Gastroesophageal sphincter (tissue), 4 donors: Measurements from ENCODE around the gene EPS8L1. TPM values are rescaled to one million over a fixed set of nuclear protein-coding genes. Genes with fewer than 3 reads are reported as not detected.

Experiments used
- ATAC-seq: fragments of 150-250 bp; one replicate; pipeline ENCODE4 v1.9.1; 2016; ENCODE audit warnings: mild to moderate bottlenecking, moderate library complexity
- H3K27ac ChIP-seq, 4 donors: fragments of 200-600 bp; sonication (generic) in 3 of 4; 1 replicate in 3 of 4; 2 replicates in 1 of 4; pipeline ENCODE4 v1.5.1; 2016 to 2019
- H3K27me3 ChIP-seq: fragments of 200-600 bp; sonication (generic); one replicate; pipeline ENCODE4 v1.5.1; 2019
- H3K36me3 ChIP-seq, 2 donors: fragments of 200-600 bp; sonication (generic); one replicate each; pipeline ENCODE4 v1.5.1; 2019; ENCODE audit warnings: control low read depth in 1 of 2
- H3K4me1 ChIP-seq, 3 donors: fragments of 200-600 bp; sonication (generic); 1 replicate in 2 of 3; 2 replicates in 1 of 3; pipeline ENCODE4 v1.5.1; 2016 to 2019; ENCODE audit warnings: control low read depth in 2 of 3
- H3K4me3 ChIP-seq, 2 donors: fragments of 200-600 bp; sonication (generic); one replicate each; pipeline ENCODE4 v1.5.1; 2019; ENCODE audit warnings: mild to moderate bottlenecking in 1 of 2, moderate library complexity in 1 of 2
- H3K9me3 ChIP-seq, 3 donors: fragments of 200-600 bp; sonication (generic); one replicate each; pipeline ENCODE4 v1.5.1; 2017 to 2019; ENCODE audit warnings: control low read depth in 2 of 3
- EP300 ChIP-seq: sonication (generic); formaldehyde crosslinking; IDR thresholded peaks from one replicate; pipeline ENCODE4 v1.6.1; 2017; ENCODE audit warnings: antibody characterized with exemption, mild to moderate bottlenecking
- POLR2A ChIP-seq, 2 donors: fragments of 450-650 bp; IDR thresholded peaks; one replicate each; pipeline ENCODE4 v1.6.1; 2017; ENCODE audit warnings: antibody characterized with exemption in 2 of 2, mild to moderate bottlenecking in 2 of 2, moderate library complexity in 1 of 2
- POLR2AphosphoS5 ChIP-seq: sonication (generic); formaldehyde crosslinking; IDR thresholded peaks from one replicate; pipeline ENCODE4 v1.6.1; 2017; ENCODE audit warnings: antibody characterized with exemption
- WGBS, 2 donors: methylation state at CpG; one replicate each; pipeline ENCODE4 v1.1.5; 2018; ENCODE audit warnings: low coverage in 1 of 2; 5-methylcytosine and 5-hydroxymethylcytosine counted together
- total RNA-seq, 4 donors: library from RNA; depleted of rRNA; stranded (reverse); fragments of >200 nt; gene quantifications; one replicate each; pipeline ENCODE4 v1.1.0, GENCODE V29; 2016
- TF ChIP-seq, protein P1 (sequence below), 4 experiments: fragments of 200-600 bp in 2 of 4; fragments of 450-650 bp in 2 of 4; sonication (generic) in 1 of 4; IDR thresholded peaks; one replicate each; pipeline ENCODE4 v1.5.1; 2017 to 2019; ENCODE audit warnings: antibody characterized with exemption in 4 of 4, mild to moderate bottlenecking in 2 of 4, moderate library complexity in 2 of 4

The EPS8L1 gene
- total RNA-seq, 4 donors from 2014 or later, result 2.2 to 10.5 (median 2.5) TPM

DNA sequence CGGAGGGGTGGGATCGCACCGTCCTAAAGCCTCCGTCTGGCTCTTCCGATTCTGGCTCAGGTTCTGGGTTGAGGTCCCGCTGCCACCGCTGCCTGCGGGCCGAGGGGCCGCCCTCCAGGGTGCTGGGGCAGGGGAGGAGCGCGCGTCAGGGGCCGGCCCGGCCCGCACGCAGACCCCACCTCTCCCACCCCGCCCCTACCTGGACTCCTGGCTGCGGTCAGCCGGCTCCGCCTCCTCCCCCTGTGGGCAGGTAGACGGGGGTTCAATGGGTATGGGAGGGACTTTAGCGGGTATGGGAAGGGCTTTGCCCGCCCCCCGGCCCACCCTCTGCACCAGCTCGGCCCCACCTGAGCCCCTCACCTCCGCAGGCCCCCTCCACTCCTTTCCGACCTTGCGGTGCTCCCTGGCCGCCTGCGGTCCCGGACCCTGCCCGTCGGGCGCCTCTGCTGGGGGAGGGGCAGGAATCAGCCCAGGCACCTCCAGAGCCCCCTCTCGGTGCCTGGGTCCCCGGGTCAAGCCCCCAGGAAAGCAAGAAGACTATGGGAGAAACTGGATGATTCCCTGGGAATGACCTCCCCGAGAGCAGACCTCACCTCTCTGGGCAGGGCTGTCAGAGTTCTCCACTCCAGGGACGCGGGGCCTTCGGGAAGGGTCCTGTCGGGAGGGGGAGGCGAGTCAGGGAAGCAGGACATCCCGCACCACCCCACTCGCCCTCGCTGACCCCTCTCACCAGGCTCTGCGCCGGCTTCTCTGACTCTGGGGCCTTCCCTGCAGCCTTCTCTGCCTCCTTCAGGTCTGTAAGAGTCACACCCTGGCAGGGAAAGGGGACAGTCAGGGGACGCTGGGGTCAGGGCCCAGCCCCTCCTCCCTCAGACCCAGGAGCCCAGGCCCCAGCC is 17.0 kb downstream of the EPS8L1 start:
- no peak for TF ChIP-seq POLR2A (IDR thresholded peaks at IDR 0.05)
- TF ChIP-seq EP300, result no peak
- TF ChIP-seq, protein P1, sequence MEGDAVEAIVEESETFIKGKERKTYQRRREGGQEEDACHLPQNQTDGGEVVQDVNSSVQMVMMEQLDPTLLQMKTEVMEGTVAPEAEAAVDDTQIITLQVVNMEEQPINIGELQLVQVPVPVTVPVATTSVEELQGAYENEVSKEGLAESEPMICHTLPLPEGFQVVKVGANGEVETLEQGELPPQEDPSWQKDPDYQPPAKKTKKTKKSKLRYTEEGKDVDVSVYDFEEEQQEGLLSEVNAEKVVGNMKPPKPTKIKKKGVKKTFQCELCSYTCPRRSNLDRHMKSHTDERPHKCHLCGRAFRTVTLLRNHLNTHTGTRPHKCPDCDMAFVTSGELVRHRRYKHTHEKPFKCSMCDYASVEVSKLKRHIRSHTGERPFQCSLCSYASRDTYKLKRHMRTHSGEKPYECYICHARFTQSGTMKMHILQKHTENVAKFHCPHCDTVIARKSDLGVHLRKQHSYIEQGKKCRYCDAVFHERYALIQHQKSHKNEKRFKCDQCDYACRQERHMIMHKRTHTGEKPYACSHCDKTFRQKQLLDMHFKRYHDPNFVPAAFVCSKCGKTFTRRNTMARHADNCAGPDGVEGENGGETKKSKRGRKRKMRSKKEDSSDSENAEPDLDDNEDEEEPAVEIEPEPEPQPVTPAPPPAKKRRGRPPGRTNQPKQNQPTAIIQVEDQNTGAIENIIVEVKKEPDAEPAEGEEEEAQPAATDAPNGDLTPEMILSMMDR (IDR thresholded peaks at IDR 0.05), result no peak
- no peak for TF ChIP-seq POLR2AphosphoS5
- WGBS, 2 donors, result 65 to 86% methylated on average over 6 to 8 of the region's 49 CpGs
- Histone ChIP-seq H3K4me1 (peaks cover 0 to 25% (median 8%) of the 10 kb centered on the region in 3 donors), H3K36me3 (peaks cover 0 to 66% of the 10 kb centered on the region in 2 donors), H3K27ac (peak overlapping the region in 1 of 4 donors; percentile 23), H3K27me3 (no peaks in the 10 kb centered on the region), H3K9me3 (no peaks in the 10 kb centered on the region), H3K4me3 (no peak overlapping the region)
- ATAC-seq, result no peak

GRCh38 chr19:55094456-55095259 is 19.0 kb downstream of the EPS8L1 start:
- Histone ChIP-seq H3K4me3 (no peak overlapping the region), H3K36me3 (peaks cover 0 to 82% of the 10 kb centered on the region in 2 donors), H3K4me1 (peaks cover 0 to 25% (median 0%) of the 10 kb centered on the region in 3 donors), H3K27me3 (no peaks in the 10 kb centered on the region), H3K27ac (peak overlapping the region in 2 of 4 donors; percentile 12 to 15), H3K9me3 (no peaks in the 10 kb centered on the region)
- WGBS, 2 donors, result 83% methylated on average over 11 of the region's 32 CpGs; no CpG with 5 or more reads in 1 of the 2 donors
- ATAC-seq, result no peak
- TF ChIP-seq, protein P1 (IDR thresholded peaks at IDR 0.05), result no peak
- TF ChIP-seq POLR2A (IDR thresholded peaks at IDR 0.05) (no peak), EP300 (no peak), POLR2AphosphoS5 (no peak)

DNA sequence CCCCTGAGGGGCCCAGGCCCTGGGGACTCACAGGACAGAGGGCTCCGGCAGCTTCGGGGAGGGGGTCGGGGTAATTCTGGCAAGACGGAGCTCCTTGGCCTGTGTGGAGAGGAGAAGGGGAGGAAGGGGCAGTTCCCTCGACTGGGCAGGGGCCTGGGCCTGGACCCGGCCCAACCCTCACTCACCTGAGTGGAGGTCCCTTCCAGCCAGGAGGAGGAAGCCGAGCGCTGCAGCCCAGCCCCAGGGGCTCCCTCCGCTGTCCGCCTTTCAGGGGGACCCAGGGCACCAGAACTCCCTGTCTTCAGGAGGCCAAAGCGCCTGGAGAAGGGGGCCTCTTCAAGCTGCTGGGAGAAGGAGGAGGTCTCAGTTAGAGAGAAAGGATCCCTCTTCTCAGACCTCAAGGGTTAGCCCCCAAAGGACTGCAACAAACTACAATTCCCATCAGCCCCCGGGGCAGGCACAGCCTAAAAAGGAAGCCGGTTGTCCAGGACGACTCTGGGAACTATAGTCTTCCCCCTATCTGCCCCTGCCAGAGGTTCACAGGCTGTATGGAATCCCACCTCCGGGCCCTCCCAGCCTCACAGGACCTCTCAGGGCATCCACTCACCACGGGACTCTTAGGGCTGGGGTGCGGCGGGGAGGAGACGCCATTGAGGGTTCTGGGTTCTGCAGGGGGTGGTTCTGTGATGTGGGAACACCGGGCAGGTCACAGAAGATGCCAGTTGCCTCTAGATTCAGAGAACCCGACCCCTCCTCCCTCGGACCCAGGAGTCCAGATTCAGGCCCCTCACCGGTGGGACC is 19.8 kb downstream of the EPS8L1 start:
- no peak for ATAC-seq
- Histone ChIP-seq H3K4me3 (no peak overlapping the region), H3K9me3 (no peaks in the 10 kb centered on the region), H3K27me3 (no peaks in the 10 kb centered on the region), H3K36me3 (peaks cover 0 to 82% of the 10 kb centered on the region in 2 donors), H3K4me1 (peaks cover 0 to 33% (median 0%) of the 10 kb centered on the region in 3 donors), H3K27ac (no peak overlapping the region)
- 59% methylated on average over 4 of the region's 23 CpGs; no CpG with 5 or more reads in 1 of the 2 donors for WGBS, 2 donors
- TF ChIP-seq POLR2AphosphoS5 (no peak), EP300 (no peak), POLR2A (IDR thresholded peaks at IDR 0.05) (no peak)
- TF ChIP-seq, protein P1 (IDR thresholded peaks at IDR 0.05), result no peak

GRCh38 chr19:55096061-55096701 is 20.5 kb downstream of the EPS8L1 start:
- TF ChIP-seq, protein P1 (IDR thresholded peaks at IDR 0.05), result no peak
- TF ChIP-seq POLR2A (IDR thresholded peaks at IDR 0.05), result no peak
- TF ChIP-seq EP300, result no peak
- no peak for TF ChIP-seq POLR2AphosphoS5
- no peak for ATAC-seq
- H3K36me3 ChIP-seq, result peaks cover 0 to 82% of the 10 kb centered on the region in 2 donors
- no peak overlapping the region for H3K4me3 ChIP-seq
- H3K27ac ChIP-seq, result no peak overlapping the region
- peaks cover 0 to 40% (median 0%) of the 10 kb centered on the region in 3 donors for H3K4me1 ChIP-seq
- 83 to 100% methylated on average over 2 of the region's 23 CpGs for WGBS, 2 donors
- no peaks in the 10 kb centered on the region for H3K27me3 ChIP-seq
- no peaks in the 10 kb centered on the region for H3K9me3 ChIP-seq
